GM19372 (cell line): ENCODE results near the gene GPR141.
"Not testable (repeated sequence)": the region's sequence is repeated elsewhere in the genome, so short reads cannot be mapped to it uniquely, and the experiment has no call there.

ENCODE experiments used
- ATAC-seq: cut with Tn5 transposase; IDR thresholded peaks from one replicate; pipeline ENCODE4 v1.9.1; 2021; ENCODE audit warnings: mild to moderate bottlenecking, low read depth, moderate library complexity; ENCODE audit not compliant: unreplicated experiment

GPR141 gene

GRCh38 chr7:37684927-37685326 is 1.4 kb downstream of the GPR141 start:
- no peak for ATAC-seq

GRCh38 chr7:37686556-37687345 is 3.2 kb downstream of the GPR141 start:
- no peak for ATAC-seq

DNA sequence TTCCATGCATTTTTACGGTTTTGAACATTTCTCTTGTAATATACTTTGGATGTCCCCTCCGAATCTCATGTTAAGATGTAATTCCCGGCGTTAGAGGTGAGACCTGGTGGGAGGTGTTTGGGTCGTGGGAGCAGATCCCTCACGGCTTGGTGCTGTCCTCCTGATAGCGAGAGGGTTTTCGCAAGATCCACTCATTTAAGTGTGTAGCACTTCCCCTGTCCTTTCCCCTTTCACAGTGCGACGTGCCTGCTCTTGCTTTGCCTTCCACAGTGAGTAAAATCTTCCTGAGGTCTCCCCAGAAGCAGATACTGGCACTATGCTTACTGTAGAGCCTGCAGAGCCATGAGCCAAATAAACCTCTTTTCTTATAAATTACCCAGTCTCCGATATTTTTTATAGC is 6.6 kb downstream of the GPR141 start:
- ATAC-seq = no peak

DNA sequence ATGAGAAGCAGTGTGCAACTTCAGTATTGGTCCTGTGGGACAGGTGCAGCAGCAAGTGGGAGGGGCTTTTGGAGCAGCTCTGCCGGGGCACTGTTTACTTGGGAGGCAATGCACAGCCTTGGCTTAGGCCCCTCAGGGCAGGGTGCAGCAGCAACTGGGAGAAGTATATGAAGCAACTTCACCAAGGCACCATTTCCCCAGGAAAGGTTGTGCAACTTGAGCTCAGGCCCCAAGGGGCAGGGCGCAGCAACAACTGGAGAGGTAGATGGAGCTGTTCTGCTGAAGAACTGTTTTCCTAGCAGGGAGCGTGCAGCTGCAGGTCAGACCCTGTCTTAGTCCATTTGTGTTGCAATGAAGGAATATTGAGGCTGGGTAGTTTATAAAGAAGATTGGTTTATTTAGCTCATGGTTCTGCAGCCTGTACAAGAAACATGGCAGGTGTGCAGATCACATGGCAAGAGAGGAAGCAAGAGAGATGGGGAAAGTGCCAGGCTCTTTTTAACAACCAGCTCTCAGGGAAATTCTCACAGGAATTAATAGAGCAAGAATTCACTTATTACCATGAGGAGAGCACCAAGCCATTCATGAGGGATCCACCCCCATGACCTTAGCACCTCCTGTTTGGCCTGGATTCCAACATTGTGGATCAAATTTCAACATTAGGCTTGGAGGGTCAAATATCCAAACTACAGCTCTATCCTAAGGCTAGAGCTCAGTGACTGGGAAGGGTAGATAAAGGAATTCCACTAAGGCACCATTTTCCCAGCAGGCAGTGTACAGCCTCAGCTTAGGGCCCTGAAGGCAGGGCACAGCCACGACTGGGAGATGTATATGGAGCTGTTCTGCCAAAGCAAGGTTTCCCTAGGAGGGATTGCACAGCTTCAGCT is 10.9 kb downstream of the GPR141 start:
- no peak for ATAC-seq

DNA sequence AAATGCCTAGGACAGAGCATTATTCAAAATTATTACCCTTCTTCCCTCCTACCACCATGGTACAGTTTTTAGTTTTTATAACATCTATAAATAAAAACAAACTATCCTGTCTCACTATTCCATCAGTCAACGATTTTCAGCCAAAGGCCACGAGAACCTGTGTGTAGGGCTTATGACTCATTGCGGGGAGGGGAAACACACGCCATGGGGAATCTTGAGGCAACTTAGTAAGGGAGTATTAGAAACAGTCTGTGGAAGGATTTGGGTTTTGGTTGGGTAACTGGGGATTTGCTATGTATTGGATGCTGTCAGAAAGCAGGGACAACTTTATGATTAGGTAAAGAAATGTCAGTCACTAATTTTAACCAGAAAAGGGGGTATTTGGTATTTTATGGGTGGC is 14.7 kb downstream of the GPR141 start:
- ATAC-seq = no peak

DNA sequence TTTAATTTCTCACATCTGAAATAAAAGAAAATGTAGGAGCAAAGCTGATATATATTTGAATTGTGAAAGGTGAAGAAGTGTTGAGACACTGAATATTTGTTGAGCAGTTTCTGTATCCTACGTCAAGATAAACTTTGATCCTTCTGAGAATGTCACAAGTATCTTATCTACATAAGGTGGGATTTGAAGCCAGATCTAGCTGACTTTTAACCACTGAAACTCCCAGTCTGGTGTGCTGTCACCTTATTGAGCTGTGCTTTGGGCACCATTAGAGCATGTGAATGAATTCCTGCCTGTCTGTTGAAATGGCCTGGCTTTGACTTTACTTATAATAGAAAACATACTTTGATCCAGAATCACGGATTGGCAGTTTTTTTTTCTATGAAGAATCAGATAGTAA is 15.2 kb downstream of the GPR141 start:
- no peak for ATAC-seq

DNA sequence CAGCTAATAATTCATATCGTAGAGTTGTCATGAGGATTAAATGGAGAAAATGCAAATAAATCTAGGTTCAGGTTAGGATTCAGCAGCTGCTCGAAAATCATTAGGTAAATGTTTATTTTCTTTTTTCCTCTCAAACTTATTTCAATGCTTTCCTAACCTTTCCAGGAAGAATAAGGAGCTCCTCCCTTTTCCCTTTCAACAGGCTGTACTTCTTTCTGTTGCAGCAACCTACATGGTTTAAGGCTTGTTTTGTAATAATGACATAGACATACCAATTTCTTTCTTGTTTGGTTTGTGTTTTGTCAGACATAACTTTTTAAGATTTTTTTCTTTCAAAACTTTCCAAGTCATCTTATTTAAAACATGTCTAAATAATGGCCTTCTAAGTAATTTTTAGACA is 18.2 kb downstream of the GPR141 start:
- ATAC-seq = no peak

DNA sequence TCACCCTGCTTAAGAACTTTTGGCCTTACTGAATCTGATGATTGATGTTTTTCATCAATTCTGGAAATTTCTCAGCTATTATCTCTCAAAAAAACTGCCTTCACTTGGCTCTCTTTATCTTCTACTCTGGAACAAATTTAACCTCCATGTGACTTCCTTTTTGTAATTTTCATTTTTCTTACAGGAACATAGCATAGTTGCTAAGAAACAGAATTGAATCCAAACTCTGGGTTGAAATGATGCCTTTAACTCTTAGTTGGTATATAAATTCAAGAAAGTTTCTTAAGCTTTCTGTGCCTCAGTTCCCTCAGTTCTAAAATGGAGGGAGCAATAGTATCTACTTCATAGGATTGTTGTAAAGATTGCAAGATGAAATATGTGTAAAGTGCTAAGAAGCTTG is 19.8 kb downstream of the GPR141 start:
- no peak for ATAC-seq

DNA sequence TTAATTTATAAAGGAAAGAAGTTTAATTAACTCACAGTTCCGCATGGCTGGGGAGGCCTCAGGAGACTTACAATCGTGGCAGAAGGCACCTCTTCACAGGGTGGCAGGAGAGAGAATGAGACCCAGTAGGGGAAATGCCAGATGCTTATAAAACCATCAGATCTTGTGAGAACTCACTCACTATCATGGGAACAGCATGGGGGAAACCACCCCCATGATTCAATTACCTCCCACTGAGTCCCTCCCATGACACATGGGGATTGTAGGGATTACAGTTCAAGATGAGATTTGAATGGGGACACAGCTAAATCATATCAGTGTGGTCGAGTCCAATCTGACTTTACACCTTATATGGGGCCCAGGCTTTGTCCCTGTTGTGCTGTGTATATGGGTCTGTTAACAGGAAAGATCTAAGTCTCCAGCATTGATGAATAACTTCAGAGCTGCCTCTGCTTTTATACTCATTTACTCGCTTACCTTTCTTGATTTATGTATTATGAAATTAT is 20.8 kb downstream of the GPR141 start:
- not testable (repeated sequence) for ATAC-seq

- no peak for ATAC-seq
Observed at GRCh38 chr7:37705976-37706375, 22.4 kb downstream of the GPR141 start.

DNA sequence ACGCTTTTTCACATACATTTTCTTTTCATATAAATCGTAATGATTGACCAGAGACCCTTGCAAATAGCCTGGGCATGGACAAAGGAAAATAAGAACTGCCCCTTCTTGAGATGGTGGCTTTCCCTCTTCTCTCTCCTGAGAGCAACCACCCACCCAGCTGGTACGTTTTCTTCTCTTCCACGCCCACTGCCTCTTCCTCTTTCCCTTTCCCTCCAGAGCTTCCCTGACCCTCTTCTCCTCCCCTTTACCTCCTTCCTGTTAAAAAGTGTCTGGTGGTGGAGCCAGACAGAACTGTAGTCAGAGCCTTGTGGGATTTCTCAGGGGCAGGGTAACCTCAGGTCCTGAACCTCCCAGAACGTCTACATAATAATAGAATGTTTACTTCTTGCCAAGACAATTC is 23.2 kb downstream of the GPR141 start:
- ATAC-seq = no peak

- ATAC-seq = no peak
Observed at GRCh38 chr7:37707754-37708485, 24.4 kb downstream of the GPR141 start.

- peak; percentile 97 for ATAC-seq
Observed at GRCh38 chr7:37709631-37710509, 26.3 kb downstream of the GPR141 start.

DNA sequence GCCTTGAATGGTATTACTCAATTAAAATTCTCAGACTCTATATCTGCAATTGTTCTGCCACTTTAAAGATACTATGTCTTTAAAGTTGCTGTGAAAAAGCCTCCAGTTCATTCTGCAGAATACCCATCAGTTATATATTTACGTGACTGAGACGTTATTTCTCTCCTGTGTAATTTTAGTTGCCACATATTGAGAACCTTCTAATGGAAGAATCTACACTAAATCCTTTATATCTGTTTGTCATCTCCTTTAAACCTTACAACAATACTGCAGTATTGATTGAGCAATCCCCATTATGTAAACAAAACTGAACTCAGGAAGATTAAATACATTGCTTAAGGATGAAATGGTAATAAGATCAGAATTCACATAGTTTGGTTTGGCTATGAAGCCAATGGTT is 30.0 kb downstream of the GPR141 start:
- no peak for ATAC-seq

- no peak for ATAC-seq
Observed at GRCh38 chr7:37714606-37715005, 31.0 kb downstream of the GPR141 start.

GRCh38 chr7:37718585-37718984 is 35.0 kb downstream of the GPR141 start:
- no peak for ATAC-seq

- peak; percentile 65 for ATAC-seq
Observed at GRCh38 chr7:37719077-37719476, 35.5 kb downstream of the GPR141 start.

GRCh38 chr7:37724732-37725131 is 41.2 kb downstream of the GPR141 start:
- ATAC-seq = no peak

- no peak for ATAC-seq
Observed at GRCh38 chr7:37726016-37726415, 42.5 kb downstream of the GPR141 start.

GRCh38 chr7:37728747-37729146 is 45.2 kb downstream of the GPR141 start:
- no peak for ATAC-seq
